Measurements from ENCODE around the gene CD38.

CD38 gene

GRCh38 chr4:15870079-15870478 lies 92.0 kb downstream of the CD38 start:
- DNase-seq = peak; percentile 82

GRCh38 chr4:15870921-15871664 lies 93.0 kb downstream of the CD38 start:
- no peak for DNase-seq

GRCh38 chr4:15873117-15873516 lies 95.0 kb downstream of the CD38 start:
- DNase-seq = no peak

DNA sequence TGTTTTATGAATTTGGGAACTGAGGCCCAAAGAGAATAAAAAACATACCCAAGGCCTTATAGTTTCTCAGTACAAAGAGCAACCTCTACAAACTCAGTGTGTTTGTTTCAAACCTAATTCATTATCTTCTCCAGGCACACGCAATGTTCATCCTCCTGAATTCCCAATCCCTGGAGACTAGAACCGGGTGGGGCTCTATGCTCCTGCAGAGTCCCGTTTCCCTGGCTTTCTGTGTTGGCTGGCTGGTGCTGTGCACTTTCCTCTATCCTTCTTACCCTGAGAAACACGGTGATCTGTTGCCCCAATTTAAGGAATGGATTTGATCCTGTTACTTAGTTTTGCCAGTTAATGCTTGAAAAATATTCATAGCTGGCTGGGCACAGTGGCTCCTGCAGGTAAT lies 96.5 kb downstream of the CD38 start:
- DNase-seq = no peak

- no peak for DNase-seq
These were observed 97.7 kb downstream of the CD38 start for GRCh38 chr4:15875663-15876460.

GRCh38 chr4:15878011-15878410 lies 99.9 kb downstream of the CD38 start:
- DNase-seq = no peak

GRCh38 chr4:15881820-15882219 lies 103.7 kb downstream of the CD38 start:
- no peak for DNase-seq

GRCh38 chr4:15882675-15883086 lies 104.6 kb downstream of the CD38 start:
- peak; percentile 65 for DNase-seq

GRCh38 chr4:15883610-15884243 lies 105.6 kb downstream of the CD38 start:
- DNase-seq = no peak

GRCh38 chr4:15884666-15885065 lies 106.5 kb downstream of the CD38 start:
- no peak for DNase-seq

DNA sequence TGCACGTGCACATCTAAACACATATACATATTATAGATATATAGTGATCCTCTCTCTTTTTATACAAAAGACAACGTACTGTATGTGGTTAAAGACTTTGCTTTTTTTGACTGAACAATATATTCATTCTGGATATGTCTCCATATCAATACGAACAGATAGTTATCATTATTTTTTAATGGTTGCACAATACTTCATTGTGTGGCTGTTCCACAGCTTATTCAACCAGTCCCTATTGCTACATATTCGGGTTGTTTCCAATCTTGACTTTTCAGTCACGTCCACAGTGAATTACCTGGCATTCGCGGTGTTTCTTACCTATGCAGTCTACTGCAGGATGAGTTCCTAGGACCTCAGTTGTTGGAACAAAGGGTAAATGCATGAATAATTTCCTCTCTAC lies 107.3 kb downstream of the CD38 start:
- DNase-seq = no peak

GRCh38 chr4:15888515-15888914 lies 110.4 kb downstream of the CD38 start:
- DNase-seq = no peak

DNA sequence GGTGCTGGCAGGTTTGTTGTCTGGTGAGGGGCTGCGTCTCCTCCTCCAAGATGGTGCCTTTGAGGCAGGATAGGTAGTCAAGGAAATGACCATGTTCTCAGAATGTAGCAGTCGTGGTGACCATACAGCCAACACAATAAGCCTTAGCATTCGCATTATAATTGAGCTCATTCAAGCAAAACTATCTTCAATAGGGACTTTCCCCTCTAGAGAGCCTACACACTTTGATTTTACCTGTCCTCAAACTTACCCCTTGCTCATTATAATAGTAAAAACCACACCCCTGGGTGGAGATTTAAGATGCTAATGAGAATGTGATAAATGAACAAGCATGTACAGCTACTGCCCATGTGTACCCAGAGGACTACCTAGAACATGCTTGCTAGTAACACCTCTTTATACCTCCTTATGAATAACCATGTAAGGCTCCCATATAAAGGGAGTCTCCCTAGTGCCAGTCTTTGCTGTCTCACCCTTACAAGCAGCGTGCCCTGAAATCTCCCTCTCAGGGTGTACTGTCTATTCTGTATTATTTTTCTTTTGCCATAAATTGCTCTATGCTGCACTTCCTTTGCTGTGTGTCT lies 112.2 kb downstream of the CD38 start:
- DNase-seq = no peak

DNA sequence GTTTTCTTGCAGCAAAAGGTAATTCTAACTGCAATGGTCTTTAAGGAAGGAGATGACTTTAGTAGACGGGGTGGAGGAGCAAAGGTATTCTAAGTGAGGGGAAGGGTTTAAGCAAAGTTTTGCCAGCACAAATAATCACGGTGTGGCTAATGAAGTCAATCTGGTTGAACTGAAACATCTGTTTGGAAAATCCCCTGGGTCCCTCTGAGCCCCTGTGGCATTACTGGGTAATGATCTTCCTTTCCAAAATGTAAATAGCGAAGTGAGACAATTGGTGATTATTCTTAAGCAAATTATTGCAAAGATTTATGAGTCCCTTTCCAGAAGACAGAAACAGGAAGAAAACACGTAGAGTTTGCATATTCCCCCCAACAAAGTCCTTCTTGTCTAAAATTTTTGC lies 113.2 kb downstream of the CD38 start:
- DNase-seq = no peak

- no peak for DNase-seq
These were observed 115.8 kb downstream of the CD38 start for GRCh38 chr4:15893962-15894361.

GRCh38 chr4:15894393-15894792 lies 116.3 kb downstream of the CD38 start:
- no peak for DNase-seq

- no peak for DNase-seq
These were observed 117.1 kb downstream of the CD38 start for GRCh38 chr4:15894921-15895916.

DNA sequence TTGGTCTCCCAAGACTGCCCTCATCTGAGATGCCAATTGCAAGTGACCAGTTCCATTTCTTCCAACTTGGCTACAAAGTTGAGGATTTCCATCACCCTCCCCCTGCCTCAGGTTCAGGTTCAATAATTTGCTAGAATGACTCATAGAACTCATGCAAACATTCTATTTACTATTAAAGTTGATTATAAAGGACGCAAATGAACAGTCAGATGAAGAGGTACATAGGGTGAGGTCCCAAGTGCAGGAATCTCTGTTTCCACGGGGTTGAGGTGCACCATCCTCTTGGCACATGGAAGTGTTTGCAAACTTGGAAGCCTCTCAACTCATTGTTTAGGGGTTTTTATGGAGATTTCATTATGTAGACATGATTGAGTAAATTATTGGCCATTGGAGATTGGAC lies 119.4 kb downstream of the CD38 start:
- DNase-seq = no peak

DNA sequence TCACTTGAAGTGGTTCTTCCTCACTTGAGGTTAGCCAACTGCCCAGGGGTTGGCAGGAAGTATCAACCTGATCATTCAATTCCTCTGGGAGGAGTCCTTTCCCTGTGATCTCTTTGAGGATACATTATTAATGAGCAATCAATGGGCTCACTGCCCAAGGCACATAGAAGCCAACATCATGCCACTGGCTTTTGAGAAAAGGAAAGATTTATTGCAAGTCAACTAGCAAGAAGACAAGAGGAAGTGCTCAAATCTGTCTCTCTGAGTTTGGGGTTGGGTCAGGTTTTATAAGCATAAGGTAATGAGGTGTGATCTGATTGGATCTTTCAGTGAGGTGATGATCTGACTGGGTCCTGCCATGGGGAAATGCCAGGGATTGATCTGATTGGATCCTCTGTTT lies 120.8 kb downstream of the CD38 start:
- DNase-seq = no peak

DNA sequence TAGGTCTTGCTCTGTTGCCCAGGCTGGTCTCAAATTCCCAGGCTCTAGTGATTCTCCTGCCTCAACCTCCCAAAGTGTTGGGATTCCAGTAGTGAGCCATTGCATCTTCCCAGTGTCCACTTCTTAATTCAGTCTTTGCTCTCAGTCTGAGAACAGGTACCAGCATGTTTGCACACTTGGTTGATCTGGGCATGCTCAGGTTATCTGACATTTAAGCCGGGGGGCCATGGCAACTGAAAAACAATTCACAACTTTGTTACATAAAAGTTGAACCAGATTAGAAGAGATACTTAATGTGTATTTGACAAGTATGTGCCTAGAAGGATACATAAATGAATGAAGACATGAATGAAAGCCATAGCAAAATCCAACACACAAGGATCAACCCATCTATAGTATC lies 121.4 kb downstream of the CD38 start:
- no peak for DNase-seq

DNA sequence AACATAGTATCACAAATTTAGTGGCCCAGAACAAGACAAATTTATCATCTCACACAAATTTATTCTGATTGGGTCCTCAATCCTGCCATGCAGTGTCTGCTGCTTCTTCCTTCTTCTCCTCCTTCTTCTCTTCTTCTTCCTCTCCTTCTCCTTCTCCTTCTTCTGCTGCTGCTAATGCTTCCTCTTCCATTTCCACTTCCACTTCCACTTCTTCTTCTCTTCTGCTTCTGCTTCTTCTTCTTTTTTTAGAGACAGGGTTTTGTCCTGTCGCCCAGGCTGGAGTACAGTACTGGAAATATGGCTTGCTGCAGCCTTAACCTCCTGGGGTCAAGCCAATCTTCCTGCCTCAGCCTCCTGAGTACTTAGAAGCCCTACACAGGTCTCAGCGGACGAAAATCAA lies 122.9 kb downstream of the CD38 start:
- DNase-seq = no peak

GRCh38 chr4:15901998-15902397 lies 123.9 kb downstream of the CD38 start:
- DNase-seq = no peak

All from NCI-H146 (cell line).